Stomach (tissue), 4 donors: Measurements from ENCODE around the gene EIF4A3.

Experiments used
- CTCF ChIP-seq, 7 experiments: fragments of 450-650 bp in 4 of 7; fragments of 200-600 bp in 3 of 7; sonication (generic) in 3 of 7; IDR thresholded peaks; one replicate each; pipeline ENCODE4 v1.5.1; 2016 to 2019; ENCODE audit warnings: antibody characterized with exemption in 7 of 7, control low read depth in 2 of 7, mild to moderate bottlenecking in 1 of 7
- EP300 ChIP-seq: sonication (generic); formaldehyde crosslinking; IDR thresholded peaks from one replicate; pipeline ENCODE4 v1.6.1; 2017; ENCODE audit warnings: antibody characterized with exemption

GRCh38 chr17:80173126-80173525 is 26.2 kb upstream of the EIF4A3 start:
- TF ChIP-seq CTCF (IDR thresholded peaks at IDR 0.05) (no peak), EP300 (no peak)
